ENCODE data around the gene SLC16A9. TPM values are rescaled to one million over a fixed set of nuclear protein-coding genes. Genes with fewer than 3 reads are reported as not detected.

SLC16A9 gene
- total RNA-seq, 1 donor: under 0.01 TPM

- no peak for TF ChIP-seq CTCF (IDR thresholded peaks at IDR 0.05; ENCODE audit: insufficient read depth, low read depth, low read length)
- DNase-seq (ENCODE audit: low read depth): no peak
- H3K4me3 ChIP-seq (ENCODE audit: low read depth, low read length): no peak overlapping the region
These were observed 74.0 kb downstream of the SLC16A9 start for GRCh38 chr10:59635502-59636290.

GRCh38 chr10:59634102-59634501, 75.5 kb downstream of the SLC16A9 start:
- TF ChIP-seq CTCF (IDR thresholded peaks at IDR 0.05; ENCODE audit: insufficient read depth, low read depth, low read length): no peak
- DNase-seq (ENCODE audit: low read depth): no peak
- no peak overlapping the region for H3K4me3 ChIP-seq (ENCODE audit: low read depth, low read length)

GRCh38 chr10:59633063-59633462, 76.6 kb downstream of the SLC16A9 start:
- no peak for TF ChIP-seq CTCF (IDR thresholded peaks at IDR 0.05; ENCODE audit: insufficient read depth, low read depth, low read length)
- H3K4me3 ChIP-seq (ENCODE audit: low read depth, low read length): no peak overlapping the region
- DNase-seq (ENCODE audit: low read depth): no peak

- no peak overlapping the region for H3K4me3 ChIP-seq (ENCODE audit: low read depth, low read length)
- DNase-seq (ENCODE audit: low read depth): no peak
- no peak for TF ChIP-seq CTCF (IDR thresholded peaks at IDR 0.05; ENCODE audit: insufficient read depth, low read depth, low read length)
These were observed 77.5 kb downstream of the SLC16A9 start for GRCh38 chr10:59631882-59632807.

- DNase-seq (ENCODE audit: low read depth): no peak
- H3K4me3 ChIP-seq (ENCODE audit: low read depth, low read length): no peak overlapping the region
- TF ChIP-seq CTCF (IDR thresholded peaks at IDR 0.05; ENCODE audit: insufficient read depth, low read depth, low read length): no peak
These were observed 78.4 kb downstream of the SLC16A9 start for GRCh38 chr10:59631237-59631636.

GRCh38 chr10:59628965-59629364, 80.7 kb downstream of the SLC16A9 start:
- TF ChIP-seq CTCF (IDR thresholded peaks at IDR 0.05; ENCODE audit: insufficient read depth, low read depth, low read length): no peak
- no peak for DNase-seq (ENCODE audit: low read depth)
- H3K4me3 ChIP-seq (ENCODE audit: low read depth, low read length): no peak overlapping the region

All from fibroblast of villous mesenchyme (primary cell).